Measurements from ENCODE around the gene TULP4. TPM values are rescaled to one million over a fixed set of nuclear protein-coding genes. Genes with fewer than 3 reads are reported as not detected.

TULP4 gene
- total and polyA plus RNA-seq, 2 of the 8 experiments (the other 6 are each of a cell fraction or from before 2014, with no cell fraction given): 7.7 to 51.6 TPM

- TF ChIP-seq CTBP2 (IDR thresholded peaks at IDR 0.05; ENCODE audit: borderline replicate concordance, insufficient read depth, insufficient read length, low read length) (no peak), KDM5A (IDR thresholded peaks at IDR 0.05; ENCODE audit: low read length) (no peak)
Measured at GRCh38 chr6:158266131-158266530, 46.1 kb upstream of the TULP4 start (continued).
